C4-2B (cell line): Measurements from ENCODE around the gene CCDC33.

Experiments
- CTCF ChIP-seq: fragments of 450-650 bp; conservative IDR thresholded peaks from 2 replicates; pipeline ENCODE4 v1.5.1; 2017; ENCODE audit warnings: mild to moderate bottlenecking
- ZFX ChIP-seq: fragments of 450-650 bp; IDR thresholded peaks from 2 replicates; pipeline ENCODE4 v1.6.1; 2017

GRCh38 chr15:74239051-74239705 lies 3.1 kb downstream of the CCDC33 start:
- TF ChIP-seq CTCF (no peak), ZFX (no peak)
